ENCODE measurements around the gene GUCY1A2.
"Not testable (repeated sequence)": the region's sequence is repeated elsewhere in the genome, so short reads cannot be mapped to it uniquely, and the experiment has no call there.

GUCY1A2 gene

GRCh38 chr11:106840146-106840545 is 178.1 kb downstream of the GUCY1A2 start:
- DNase-seq (ENCODE audit: low read depth): no peak

DNA sequence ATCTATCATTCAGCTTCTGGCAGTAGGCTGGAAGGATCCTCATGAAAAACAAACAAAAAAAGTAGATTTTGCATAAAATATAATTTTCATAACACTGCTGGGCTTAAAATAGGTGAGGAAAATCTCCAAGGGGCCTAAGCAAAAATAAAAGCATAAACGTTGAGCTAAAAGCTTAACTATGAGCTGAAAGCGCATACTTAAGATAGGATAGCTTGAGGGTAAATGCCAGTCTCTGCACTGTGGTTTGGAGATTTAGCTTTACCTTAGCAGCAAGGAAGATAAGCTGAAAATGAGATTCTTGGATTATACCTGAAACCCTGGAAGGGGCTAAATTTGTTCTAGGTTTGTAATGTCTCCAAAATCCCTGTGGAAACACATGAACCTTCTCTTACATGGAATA is 183.7 kb downstream of the GUCY1A2 start:
- no peak for DNase-seq (ENCODE audit: low read depth)

DNA sequence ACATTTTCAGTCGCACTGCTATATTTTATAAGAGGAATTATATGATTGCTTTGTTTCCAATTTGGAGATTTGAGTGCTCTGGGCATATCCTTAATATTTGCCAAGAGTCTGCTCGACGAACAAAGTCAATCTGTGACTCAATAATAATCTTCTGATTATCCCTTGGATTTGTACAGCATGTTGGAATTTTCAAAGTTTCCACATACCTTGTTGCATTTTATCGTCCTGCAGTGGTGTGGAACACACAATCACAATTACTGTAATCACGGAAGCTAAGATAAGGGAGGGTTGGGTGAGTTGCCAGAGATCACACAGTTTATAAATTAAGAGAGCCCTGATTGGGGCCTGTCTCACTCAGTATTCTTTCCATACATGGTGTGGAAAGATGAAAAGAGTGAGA is 189.3 kb downstream of the GUCY1A2 start:
- DNase-seq (ENCODE audit: low read depth): no peak

DNA sequence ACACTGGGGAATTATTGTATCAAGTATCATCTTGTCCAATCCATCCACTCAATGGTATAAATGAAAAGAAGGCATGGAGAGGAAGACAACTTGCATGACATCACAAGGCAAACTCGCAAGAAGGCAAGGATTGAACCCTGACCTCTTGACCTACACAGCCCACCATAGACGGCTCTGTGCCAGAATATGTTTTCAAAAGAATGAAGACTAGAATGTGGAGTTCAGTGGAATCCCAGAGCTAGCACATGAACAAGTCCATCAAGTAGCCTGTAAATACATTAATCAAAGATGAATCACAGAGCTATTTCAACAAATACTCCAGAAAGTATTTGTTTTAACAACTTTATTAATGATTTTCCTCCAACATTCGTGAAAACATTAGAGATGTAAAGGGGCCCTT is 189.7 kb downstream of the GUCY1A2 start:
- no peak for DNase-seq (ENCODE audit: low read depth)

- no peak for DNase-seq (ENCODE audit: low read depth)
Measured at GRCh38 chr11:106827687-106828086, 190.6 kb downstream of the GUCY1A2 start.

GRCh38 chr11:106826558-106826957 is 191.7 kb downstream of the GUCY1A2 start:
- not testable (repeated sequence) for DNase-seq (ENCODE audit: low read depth)

- DNase-seq (ENCODE audit: low read depth): no peak
Measured at GRCh38 chr11:106821826-106822225, 196.4 kb downstream of the GUCY1A2 start.

DNA sequence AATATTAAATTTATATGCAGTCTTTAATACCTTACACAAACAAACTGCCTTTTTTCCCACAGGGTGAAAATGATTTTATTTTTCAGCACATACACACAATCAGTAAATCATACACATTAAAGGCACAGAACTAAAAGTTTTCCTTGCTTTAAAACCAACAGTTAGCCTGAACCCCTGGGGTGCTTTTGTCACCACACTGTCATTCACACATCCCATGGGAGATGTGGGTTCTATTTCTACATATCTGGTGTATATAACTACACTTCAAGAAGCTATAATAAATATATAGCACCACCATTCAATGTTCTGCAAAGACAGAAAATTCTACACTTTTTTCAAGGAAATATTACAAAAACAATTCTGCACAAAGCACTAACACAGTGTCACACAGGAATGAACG is 197.0 kb downstream of the GUCY1A2 start:
- DNase-seq (ENCODE audit: low read depth): no peak

DNA sequence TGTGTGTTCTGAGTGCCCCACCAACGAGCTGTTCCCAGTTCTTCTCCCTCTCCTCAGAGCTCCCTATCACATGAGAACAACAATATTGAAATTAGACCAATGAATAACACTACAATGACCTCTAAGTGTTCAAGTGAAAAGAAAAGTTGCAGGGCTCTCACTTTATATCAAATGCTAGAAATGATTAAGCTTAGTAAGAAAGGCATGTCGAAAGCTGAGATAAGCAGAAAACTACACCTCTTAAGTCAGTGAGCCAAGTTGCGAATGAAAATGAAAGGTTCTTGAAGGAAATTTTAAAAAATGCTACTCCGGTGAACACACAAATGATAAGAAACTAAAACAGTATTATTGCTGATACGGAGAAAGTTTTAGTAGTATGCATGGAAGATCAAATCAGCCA is 199.8 kb downstream of the GUCY1A2 start:
- no peak for DNase-seq (ENCODE audit: low read depth)

- no peak for DNase-seq (ENCODE audit: low read depth)
Measured at GRCh38 chr11:106815209-106815608, 203.1 kb downstream of the GUCY1A2 start.

- no peak for DNase-seq (ENCODE audit: low read depth)
Measured at GRCh38 chr11:106813806-106814205, 204.5 kb downstream of the GUCY1A2 start.

GRCh38 chr11:106794058-106794457 is 224.2 kb downstream of the GUCY1A2 start:
- DNase-seq (ENCODE audit: low read depth): no peak

- DNase-seq (ENCODE audit: low read depth): no peak
Measured at GRCh38 chr11:106789406-106789805, 228.9 kb downstream of the GUCY1A2 start.

GRCh38 chr11:106787454-106787853 is 230.8 kb downstream of the GUCY1A2 start:
- no peak for DNase-seq (ENCODE audit: low read depth)

GRCh38 chr11:106785913-106786650 is 232.2 kb downstream of the GUCY1A2 start:
- DNase-seq (ENCODE audit: low read depth): no peak

DNA sequence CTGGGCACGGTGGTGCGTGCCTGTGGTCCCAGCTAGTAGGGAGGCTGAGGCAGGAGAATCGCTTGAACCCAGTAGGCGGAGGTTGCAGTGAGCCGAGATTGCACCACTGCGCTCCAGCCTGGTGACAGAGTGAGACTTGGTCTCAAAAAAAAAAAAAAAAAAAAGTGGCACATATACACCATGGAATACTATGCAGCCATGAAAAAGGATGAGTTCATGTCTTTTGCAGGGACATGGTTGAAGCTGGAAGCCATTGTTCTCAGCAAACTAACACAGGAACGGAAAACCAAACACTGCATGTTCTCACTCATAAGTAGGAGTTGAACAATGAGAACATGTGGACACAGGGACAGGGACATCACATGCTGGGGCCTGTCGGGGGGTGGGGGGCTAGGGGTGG is 241.0 kb downstream of the GUCY1A2 start:
- DNase-seq (ENCODE audit: low read depth): not testable (repeated sequence)

- no peak for DNase-seq (ENCODE audit: low read depth)
Measured at GRCh38 chr11:106770489-106771085, 247.7 kb downstream of the GUCY1A2 start.

- no peak for DNase-seq (ENCODE audit: low read depth)
Measured at GRCh38 chr11:106765469-106766258, 252.6 kb downstream of the GUCY1A2 start.

DNA sequence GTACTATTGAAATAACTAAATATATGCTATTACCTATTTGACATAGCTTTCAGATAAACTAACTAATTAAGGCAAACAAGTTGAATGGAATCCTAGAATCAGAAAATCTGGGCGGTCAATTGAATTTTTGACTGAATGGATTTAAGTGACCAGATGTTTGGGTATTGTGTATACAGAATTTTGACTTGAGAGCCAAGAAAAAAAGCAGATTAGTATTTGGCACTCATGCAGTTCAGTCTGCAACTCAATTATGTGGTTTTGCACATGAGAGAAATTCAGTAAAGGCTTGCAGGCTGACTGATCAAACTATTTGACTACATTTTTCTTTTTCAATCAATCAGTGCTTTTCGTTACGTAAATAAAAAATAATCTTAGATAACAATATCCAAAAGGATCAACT is 254.8 kb downstream of the GUCY1A2 start:
- DNase-seq (ENCODE audit: low read depth): no peak

DNA sequence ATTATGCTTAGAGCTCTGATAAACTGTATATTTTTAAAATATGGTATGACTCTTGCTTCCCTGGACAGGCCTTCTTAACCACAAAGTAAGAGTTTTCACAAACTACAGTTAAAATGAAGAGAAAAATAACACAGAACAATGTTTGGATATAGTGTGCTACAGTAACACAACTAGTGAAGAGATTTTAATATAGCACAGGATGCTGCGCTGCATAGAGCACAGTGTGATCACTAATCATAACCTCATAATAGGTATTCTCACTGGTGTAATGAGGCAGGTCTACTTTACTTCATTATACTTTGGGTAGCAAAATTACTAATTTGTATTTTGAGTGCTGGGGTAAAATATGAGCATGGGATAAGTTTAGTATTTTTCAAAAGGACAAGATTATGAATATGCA is 256.5 kb downstream of the GUCY1A2 start:
- no peak for DNase-seq (ENCODE audit: low read depth)

DNA sequence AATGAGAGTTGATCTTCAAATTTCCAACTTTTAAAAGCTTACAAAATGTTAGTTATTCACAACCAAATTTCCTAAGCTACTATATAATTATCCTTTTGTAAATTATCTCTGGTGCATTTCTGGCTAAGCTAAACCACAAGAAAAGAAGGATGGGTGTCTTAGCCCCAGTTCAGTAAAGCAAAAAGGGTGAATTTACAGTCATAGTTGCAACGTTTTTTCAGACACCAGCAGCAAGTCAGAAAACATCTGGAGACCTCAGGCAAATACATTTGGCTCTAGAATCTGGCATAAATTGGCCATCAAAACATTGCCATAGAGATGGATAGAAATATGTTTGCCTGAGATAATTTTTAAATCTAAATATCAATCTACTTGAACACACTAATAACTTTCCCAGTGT is 257.0 kb downstream of the GUCY1A2 start:
- DNase-seq (ENCODE audit: low read depth): no peak

DNA sequence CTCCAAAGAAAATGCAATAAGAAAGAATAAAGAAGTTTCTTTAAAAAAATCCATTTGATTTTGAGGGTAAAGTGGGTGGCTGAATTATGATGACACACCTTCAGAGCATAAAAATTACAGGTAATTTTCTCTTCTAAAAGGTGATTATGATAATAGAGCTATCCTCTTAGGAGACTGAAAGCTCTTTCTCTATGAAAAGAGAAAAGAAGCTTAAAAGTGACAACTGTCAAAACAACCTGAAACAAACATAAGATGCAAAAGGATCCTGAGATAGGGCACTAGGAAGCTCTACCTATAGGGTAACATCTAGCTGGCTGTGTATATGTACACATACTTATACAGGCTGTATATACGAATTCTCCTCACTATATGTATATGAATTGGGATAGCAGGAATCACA is 270.2 kb downstream of the GUCY1A2 start:
- DNase-seq (ENCODE audit: low read depth): no peak

GRCh38 chr11:106745941-106746340 is 272.3 kb downstream of the GUCY1A2 start:
- no peak for DNase-seq (ENCODE audit: low read depth)

Data from stimulated activated CD8-positive, alpha-beta memory T cell treated with anti-CD3 and anti-CD28 coated beads, Interleukin-12 subunit alpha, Interleukin-12 subunit beta, amount 100 ng/mL, for 1 hour (primary cell).